Mesothelial cell of epicardium (in vitro differentiated cells): ENCODE results near the gene RNF169. TPM values are rescaled to one million over a fixed set of nuclear protein-coding genes. Genes with fewer than 3 reads are reported as not detected.
A peak's percentile ranks its signal among the peaks of the same experiment; 100 is the strongest.

Experiments
- DNase-seq, 2 experiments: peaks; one replicate each; pipeline ENCODE4 v3.0.0; 2021; ENCODE audit warnings: low spot score in 2 of 2; ENCODE audit not compliant: unreplicated experiment in 2 of 2
- H3K27ac Mint-ChIP-seq: 2 replicates; pipeline ENCODE4 v1.8.0; 2021; ENCODE audit warnings: mixed read lengths
- H3K27me3 Mint-ChIP-seq: 2 replicates; pipeline ENCODE4 v1.8.0; 2021; ENCODE audit warnings: low read depth, mixed read lengths
- H3K36me3 Mint-ChIP-seq: 2 replicates; pipeline ENCODE4 v1.8.0; 2021; ENCODE audit warnings: mixed read lengths
- H3K4me1 Mint-ChIP-seq: 2 replicates; pipeline ENCODE4 v1.8.0; 2021; ENCODE audit warnings: mixed read lengths
- H3K4me3 Mint-ChIP-seq: 2 replicates; pipeline ENCODE4 v1.8.0; 2021; ENCODE audit warnings: mild to moderate bottlenecking, moderate library complexity, mixed read lengths
- H3K9me3 Mint-ChIP-seq: 2 replicates; pipeline ENCODE4 v1.8.0; 2021; ENCODE audit warnings: mixed read lengths
- total RNA-seq: library from RNA; stranded (reverse); gene quantifications from 3 replicates; pipeline ENCODE4 v1.2.1, GENCODE V29; 2021
- TF ChIP-seq, protein P1 (sequence below): fragments of 200-600 bp; sonication (generic); IDR thresholded peaks from one replicate; pipeline ENCODE4 v1.5.0; 2021; ENCODE audit warnings: antibody characterized with exemption; ENCODE audit not compliant: unreplicated experiment

Gene RNF169
- total RNA-seq, 1 donor from 2014 or later: 24.2 TPM

DNA sequence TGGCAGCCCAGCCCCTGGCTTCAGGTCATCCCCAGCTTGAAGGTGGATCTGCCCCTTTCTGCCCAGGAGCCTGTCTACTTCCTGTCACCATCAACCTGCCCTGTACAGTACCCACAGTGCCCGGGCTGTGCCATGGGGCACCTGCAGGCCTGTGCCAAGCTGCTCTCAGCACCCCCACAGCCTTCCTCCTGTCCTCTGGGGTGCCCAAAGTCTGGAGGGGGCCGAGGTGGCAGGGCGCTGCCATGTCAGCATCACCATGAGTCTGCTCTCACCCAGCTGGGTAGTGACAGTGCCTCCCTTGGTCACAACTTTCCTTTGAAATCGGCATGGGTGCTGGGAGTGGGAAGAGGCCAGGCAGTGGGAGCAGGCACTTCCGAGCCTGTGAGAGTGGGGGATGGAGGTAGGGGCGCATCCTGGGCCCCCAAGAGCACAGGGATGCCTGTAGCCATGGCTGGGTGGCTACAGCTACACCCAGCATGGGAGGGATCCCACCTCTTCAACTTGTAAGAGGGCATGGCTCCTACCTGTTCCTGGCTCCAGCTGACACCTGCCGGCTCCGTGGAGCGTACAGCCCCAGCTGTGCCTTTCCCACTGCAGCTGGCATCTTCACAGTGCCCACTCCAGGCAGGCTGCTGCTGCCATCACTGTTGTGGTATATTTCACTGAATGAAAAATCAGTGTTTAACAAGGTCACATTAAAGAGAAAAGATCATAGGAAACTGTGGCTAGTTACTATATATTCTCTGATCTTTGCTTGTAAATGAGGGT lies 42.9 kb downstream of the RNF169 start:
- H3K36me3 Mint-ChIP-seq: peaks cover 40% of the 10 kb centered on the region
- H3K4me1 Mint-ChIP-seq: peaks cover 2% of the 10 kb centered on the region
- peaks cover 7% of the 10 kb centered on the region for H3K9me3 Mint-ChIP-seq

DNA sequence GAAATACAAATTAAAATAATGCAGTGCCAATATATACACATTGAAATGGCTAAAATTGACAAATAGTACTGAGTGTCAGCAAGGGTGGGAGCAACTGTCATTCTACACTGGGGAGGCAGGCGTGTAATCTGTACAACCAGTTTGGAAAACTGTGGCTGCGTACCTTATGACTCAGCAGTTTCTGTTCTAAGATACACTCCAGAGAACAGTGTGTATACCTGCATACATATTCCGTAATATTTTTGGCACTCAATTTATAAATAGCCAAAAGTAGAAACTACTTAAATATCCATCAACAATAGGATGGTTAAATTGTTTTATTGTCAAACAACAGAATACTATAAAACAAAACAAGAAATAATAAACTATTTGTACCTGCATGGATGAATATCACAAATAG lies 57.6 kb downstream of the RNF169 start:
- H3K4me1 Mint-ChIP-seq: peaks cover 2% of the 10 kb centered on the region
- no peak overlapping the region for H3K27ac Mint-ChIP-seq
- no peak overlapping the region for H3K4me3 Mint-ChIP-seq
- TF ChIP-seq, protein P1, sequence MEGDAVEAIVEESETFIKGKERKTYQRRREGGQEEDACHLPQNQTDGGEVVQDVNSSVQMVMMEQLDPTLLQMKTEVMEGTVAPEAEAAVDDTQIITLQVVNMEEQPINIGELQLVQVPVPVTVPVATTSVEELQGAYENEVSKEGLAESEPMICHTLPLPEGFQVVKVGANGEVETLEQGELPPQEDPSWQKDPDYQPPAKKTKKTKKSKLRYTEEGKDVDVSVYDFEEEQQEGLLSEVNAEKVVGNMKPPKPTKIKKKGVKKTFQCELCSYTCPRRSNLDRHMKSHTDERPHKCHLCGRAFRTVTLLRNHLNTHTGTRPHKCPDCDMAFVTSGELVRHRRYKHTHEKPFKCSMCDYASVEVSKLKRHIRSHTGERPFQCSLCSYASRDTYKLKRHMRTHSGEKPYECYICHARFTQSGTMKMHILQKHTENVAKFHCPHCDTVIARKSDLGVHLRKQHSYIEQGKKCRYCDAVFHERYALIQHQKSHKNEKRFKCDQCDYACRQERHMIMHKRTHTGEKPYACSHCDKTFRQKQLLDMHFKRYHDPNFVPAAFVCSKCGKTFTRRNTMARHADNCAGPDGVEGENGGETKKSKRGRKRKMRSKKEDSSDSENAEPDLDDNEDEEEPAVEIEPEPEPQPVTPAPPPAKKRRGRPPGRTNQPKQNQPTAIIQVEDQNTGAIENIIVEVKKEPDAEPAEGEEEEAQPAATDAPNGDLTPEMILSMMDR: no peak
- no peak for DNase-seq
- H3K9me3 Mint-ChIP-seq: peaks cover 3% of the 10 kb centered on the region
- H3K27me3 Mint-ChIP-seq: no peaks in the 10 kb centered on the region
- peaks cover 11% of the 10 kb centered on the region for H3K36me3 Mint-ChIP-seq

More for the DNA sequence above, 42.9 kb downstream of the RNF169 start:
- TF ChIP-seq, protein P1: no peak
- Mint-ChIP-seq H3K4me3 (no peak overlapping the region), H3K27ac (no peak overlapping the region), H3K27me3 (no peaks in the 10 kb centered on the region)
- no peak for DNase-seq

DNA sequence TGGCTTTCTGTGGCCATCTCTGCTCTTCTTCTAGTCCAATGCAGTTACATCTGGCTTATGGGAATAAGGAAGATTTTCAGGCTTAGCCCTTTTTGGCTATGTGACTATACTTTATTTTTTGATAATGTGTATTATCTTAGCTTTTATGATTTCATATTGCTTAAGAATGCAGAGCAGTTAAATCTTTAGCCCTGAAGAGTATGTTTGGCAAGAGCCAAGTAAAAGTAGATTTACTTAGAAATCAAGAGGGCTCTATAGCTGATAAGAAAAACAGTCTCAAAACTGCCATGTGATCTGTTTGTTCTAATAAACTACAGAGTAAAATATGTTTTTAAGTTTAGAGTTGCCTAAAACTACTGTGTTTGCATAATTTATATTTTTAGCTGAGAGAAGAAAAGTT lies 61.2 kb downstream of the RNF169 start:
- TF ChIP-seq, protein P1: no peak
- peaks cover 2% of the 10 kb centered on the region for H3K4me1 Mint-ChIP-seq
- no peak overlapping the region for H3K4me3 Mint-ChIP-seq
- no peak for DNase-seq
- H3K27me3 Mint-ChIP-seq: no peaks in the 10 kb centered on the region
- peaks cover 10% of the 10 kb centered on the region for H3K36me3 Mint-ChIP-seq
- H3K9me3 Mint-ChIP-seq: no peaks in the 10 kb centered on the region
- H3K27ac Mint-ChIP-seq: peak overlapping the region; percentile 51

DNA sequence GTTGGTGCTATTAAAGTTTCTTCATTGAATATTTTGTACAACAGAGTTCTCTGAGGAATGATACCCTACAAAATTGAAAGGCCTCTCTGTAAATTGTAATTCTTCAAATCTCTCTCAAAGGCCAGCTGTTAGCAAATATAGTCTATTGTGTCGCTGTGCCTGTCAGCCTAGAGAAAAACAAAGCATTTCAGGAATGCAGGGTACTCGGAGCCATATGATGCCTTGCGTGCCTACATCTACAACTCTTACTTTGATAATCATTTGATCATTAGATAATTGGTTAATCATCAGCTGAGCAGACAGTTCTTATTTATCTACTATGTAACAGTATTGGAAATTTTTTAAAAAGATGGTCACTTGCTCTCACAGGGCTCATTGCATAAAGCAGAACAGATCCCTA lies 67.3 kb downstream of the RNF169 start:
- Mint-ChIP-seq H3K4me3 (no peak overlapping the region), H3K27ac (no peak overlapping the region), H3K27me3 (no peaks in the 10 kb centered on the region), H3K9me3 (no peaks in the 10 kb centered on the region), H3K4me1 (peaks cover 18% of the 10 kb centered on the region), H3K36me3 (peaks cover 53% of the 10 kb centered on the region)
- TF ChIP-seq, protein P1: no peak
- no peak for DNase-seq

DNA sequence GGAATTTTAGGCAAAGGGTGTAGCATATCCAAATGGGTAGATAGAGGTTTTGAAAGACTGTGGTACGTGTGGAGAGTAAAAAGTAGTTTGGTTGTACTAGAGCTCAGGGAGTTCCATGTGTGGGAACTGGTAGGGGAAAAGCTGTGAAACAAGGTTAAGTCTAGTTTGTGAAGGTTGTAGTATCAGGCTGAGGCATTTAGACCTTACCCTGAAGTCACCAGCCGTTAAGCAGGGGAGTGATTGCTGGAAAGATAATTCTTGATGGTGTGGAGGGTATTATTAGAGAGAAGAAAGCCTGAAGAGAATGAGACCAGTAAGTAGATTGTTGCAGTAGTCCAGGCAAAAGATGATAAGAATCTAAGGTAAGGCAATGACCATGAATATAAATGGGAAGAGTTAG lies 68.0 kb downstream of the RNF169 start:
- Mint-ChIP-seq H3K4me3 (no peak overlapping the region), H3K36me3 (peaks cover 56% of the 10 kb centered on the region), H3K4me1 (peaks cover 18% of the 10 kb centered on the region), H3K9me3 (no peaks in the 10 kb centered on the region), H3K27me3 (no peaks in the 10 kb centered on the region), H3K27ac (no peak overlapping the region)
- TF ChIP-seq, protein P1: no peak
- DNase-seq: no peak
